SK-N-SH (cell line): ENCODE measurements around the gene MCC. TPM values are rescaled to one million over a fixed set of nuclear protein-coding genes. Genes with fewer than 3 reads are reported as not detected.

Experiments used
- CTCF ChIA-PET: fragments of 300-600, 350-600 bp; formaldehyde crosslinking; extraction: SDS; loops from one replicate; lab custom pipeline; 2021; lab: Yijun Ruan, JAX
- POLR2A ChIA-PET: fragments of 350-600 bp; sonication (Branson Sonifier 250); formaldehyde crosslinking; extraction: SDS; loops from one replicate; lab custom pipeline; 2020; ENCODE audit warnings: antibody characterized with exemption, inconsistent platforms; lab: Yijun Ruan, JAX
- DNase-seq: peaks from one replicate; pipeline ENCODE4 v3.0.0; 2012
- H2AFZ ChIP-seq: fragments of 200-600 bp; sonication (generic); 2 replicates; pipeline ENCODE4 v1.8.1; 2016; ENCODE audit warnings: antibody characterized with exemption, mild to moderate bottlenecking, low read depth
- H3F3A ChIP-seq: fragments of 200-600 bp; sonication (generic); replicated peaks from 2 replicates; pipeline ENCODE3; 2016; ENCODE audit warnings: antibody characterized with exemption, mild to moderate bottlenecking; ENCODE audit not compliant: insufficient read depth
- H3K27ac ChIP-seq, 2 experiments: fragments of 200-500 bp in 1 of 2; fragments of 200-600 bp in 1 of 2; sonication (Bioruptor generic) in 1 of 2; sonication (generic), shearing (Covaris generic) in 1 of 2; 2 replicates each; pipeline versions ENCODE4 v1.5.1 to v1.6.1; 2014 to 2016; ENCODE audit warnings: low read depth in 2 of 2, inconsistent platforms in 1 of 2, low read length in 1 of 2, mild to moderate bottlenecking in 1 of 2, mixed read lengths in 1 of 2
- H3K27me3 ChIP-seq: fragments of 200-600 bp; sonication (generic), shearing (Covaris generic); 2 replicates; pipeline ENCODE4 v1.6.1; 2016; ENCODE audit warnings: mixed run types; ENCODE audit not compliant: insufficient read depth
- H3K36me3 ChIP-seq, 2 experiments: fragments of 200-500 bp in 1 of 2; fragments of 200-600 bp in 1 of 2; sonication (Bioruptor generic) in 1 of 2; sonication (generic) in 1 of 2; replicated peaks in 1 of 2; 2 replicates each; pipeline versions ENCODE3 to v1.5.1; 2014 to 2016; ENCODE audit warnings: low read length in 1 of 2, mild to moderate bottlenecking in 1 of 2; ENCODE audit not compliant: insufficient read depth in 2 of 2, control insufficient read depth in 1 of 2
- H3K4me1 ChIP-seq, 2 experiments: fragments of 200-500 bp in 1 of 2; fragments of 200-600 bp in 1 of 2; sonication (Bioruptor generic) in 1 of 2; sonication (generic), shearing (Covaris generic) in 1 of 2; 2 replicates each; pipeline versions ENCODE4 v1.5.1 to v1.6.1; 2014 to 2016; ENCODE audit warnings: low read depth in 1 of 2, low read length in 1 of 2, mixed run types in 1 of 2; ENCODE audit not compliant: insufficient read depth in 2 of 2, control insufficient read depth in 1 of 2
- H3K4me2 ChIP-seq: fragments of 200-600 bp; sonication (generic), shearing (Covaris generic); 2 replicates; pipeline ENCODE4 v1.6.1; 2017; ENCODE audit warnings: mixed run types
- H3K4me3 ChIP-seq, 2 experiments: fragments of 200-500 bp in 1 of 2; fragments of 200-600 bp in 1 of 2; sonication (Bioruptor generic) in 1 of 2; sonication (generic), shearing (Covaris generic) in 1 of 2; 2 replicates each; pipeline versions ENCODE4 v1.5.1 to v1.8.1; 2014 to 2016; ENCODE audit warnings: low read depth in 2 of 2, inconsistent platforms in 1 of 2, low read length in 1 of 2, mild to moderate bottlenecking in 1 of 2, mixed read lengths in 1 of 2, moderate library complexity in 1 of 2
- H3K79me2 ChIP-seq: fragments of 200-600 bp; sonication (generic); 2 replicates; pipeline ENCODE4 v1.8.1; 2017; ENCODE audit warnings: mild to moderate bottlenecking; ENCODE audit not compliant: insufficient read depth
- H3K9ac ChIP-seq: fragments of 200-600 bp; sonication (generic); 2 replicates; pipeline ENCODE4 v1.6.1; 2017; ENCODE audit warnings: mixed run types
- H3K9me2 ChIP-seq: fragments of 200-600 bp; sonication (generic); 2 replicates; pipeline ENCODE4 v1.6.1; 2017; ENCODE audit warnings: mixed run types
- H3K9me3 ChIP-seq: fragments of 200-600 bp; sonication (generic); 2 replicates; pipeline ENCODE4 v1.6.1; 2017; ENCODE audit warnings: mixed run types, mild to moderate bottlenecking, moderate library complexity
- H4K20me1 ChIP-seq: fragments of 200-600 bp; sonication (generic); 2 replicates; pipeline ENCODE4 v1.6.1; 2017; ENCODE audit warnings: mild to moderate bottlenecking, mixed run types; ENCODE audit not compliant: insufficient read depth
- CHD2 ChIP-seq: fragments of 150-350 bp; IDR thresholded peaks from 2 replicates; pipeline ENCODE4 v1.6.1; 2018; ENCODE audit warnings: low read length; ENCODE audit not compliant: partially characterized antibody
- EP300 ChIP-seq, 2 experiments: IDR thresholded peaks; 2 replicates each; pipeline versions ENCODE4 v1.4.0 to v1.6.1; 2012; ENCODE audit warnings: borderline replicate concordance in 1 of 2, low read depth in 1 of 2, low read length in 1 of 2
- EZH2phosphoT487 ChIP-seq: fragments of 200-600 bp; sonication (generic); IDR thresholded peaks from 2 replicates; pipeline ENCODE4 v1.6.1; 2017; ENCODE audit warnings: low read depth, mixed run types, mild to moderate bottlenecking, antibody characterized with exemption, moderate library complexity, borderline replicate concordance
- FOSL2 ChIP-seq: IDR thresholded peaks from 2 replicates; pipeline ENCODE4 v1.4.0; 2012; ENCODE audit warnings: low read depth, mild to moderate bottlenecking, moderate library complexity, borderline replicate concordance
- FOXM1 ChIP-seq: IDR thresholded peaks from 2 replicates; pipeline ENCODE4 v1.4.0; 2012; ENCODE audit warnings: low read depth, mild to moderate bottlenecking
- IRF3 ChIP-seq: fragments of 150-350 bp; IDR thresholded peaks from 2 replicates; pipeline ENCODE4 v1.6.1; 2016; ENCODE audit warnings: mild to moderate bottlenecking, low read depth, low read length
- JUND ChIP-seq: IDR thresholded peaks from 2 replicates; pipeline ENCODE4 v1.4.0; 2012
- MEF2A ChIP-seq: IDR thresholded peaks from 2 replicates; pipeline ENCODE4 v1.4.0; 2012; ENCODE audit warnings: low read depth, borderline replicate concordance
- MXI1 ChIP-seq: IDR thresholded peaks from 2 replicates; pipeline ENCODE4 v1.6.1; 2012; ENCODE audit warnings: mild to moderate bottlenecking, low read depth, low read length, improper control_type of control experiment
- NFIC ChIP-seq: IDR thresholded peaks from 2 replicates; pipeline ENCODE4 v1.4.0; 2012; ENCODE audit warnings: borderline replicate concordance
- RCOR1 ChIP-seq: fragments of 150-350 bp; IDR thresholded peaks from 2 replicates; pipeline ENCODE4 v1.6.1; 2017; ENCODE audit warnings: antibody characterized with exemption, low read length
- REST ChIP-seq: IDR thresholded peaks from 2 replicates; pipeline ENCODE4 v1.6.1; 2012; ENCODE audit warnings: mild to moderate bottlenecking, low read depth, low read length, moderate library complexity
- SIN3A ChIP-seq: IDR thresholded peaks from 2 replicates; pipeline ENCODE4 v1.6.1; 2012; ENCODE audit warnings: low read depth, mild to moderate bottlenecking, low read length, moderate library complexity, borderline replicate concordance
- USF2 ChIP-seq: fragments of 150-350 bp; IDR thresholded peaks from 2 replicates; pipeline ENCODE4 v1.6.1; 2017; ENCODE audit warnings: antibody characterized with exemption, low read length, low read depth, borderline replicate concordance
- WGBS: methylation state at CpG from one replicate; pipeline ENCODE4 v1.1.6; 2017; ENCODE audit warnings: low lambda C conversion rate; 5-methylcytosine and 5-hydroxymethylcytosine counted together
- polyA plus RNA-seq, 3 experiments: library from polyadenylated mRNA; depleted of rRNA; stranded (reverse); fragments of >200 nt; gene quantifications; 2 replicates each; pipeline ENCODE4 v1.2.3, GENCODE V29; 2012
- TF ChIP-seq, protein P1 (sequence below): IDR thresholded peaks from 2 replicates; pipeline ENCODE4 v1.4.0; 2012; ENCODE audit warnings: low read depth, borderline replicate concordance

MCC gene
- polyA plus RNA-seq, 1 of the 3 experiments (the other 2 are of a cell fraction): 3.6 TPM

GRCh38 chr5:113031557-113031956, 456.7 kb downstream of the MCC start (continued):
- TF ChIP-seq, protein P1, sequence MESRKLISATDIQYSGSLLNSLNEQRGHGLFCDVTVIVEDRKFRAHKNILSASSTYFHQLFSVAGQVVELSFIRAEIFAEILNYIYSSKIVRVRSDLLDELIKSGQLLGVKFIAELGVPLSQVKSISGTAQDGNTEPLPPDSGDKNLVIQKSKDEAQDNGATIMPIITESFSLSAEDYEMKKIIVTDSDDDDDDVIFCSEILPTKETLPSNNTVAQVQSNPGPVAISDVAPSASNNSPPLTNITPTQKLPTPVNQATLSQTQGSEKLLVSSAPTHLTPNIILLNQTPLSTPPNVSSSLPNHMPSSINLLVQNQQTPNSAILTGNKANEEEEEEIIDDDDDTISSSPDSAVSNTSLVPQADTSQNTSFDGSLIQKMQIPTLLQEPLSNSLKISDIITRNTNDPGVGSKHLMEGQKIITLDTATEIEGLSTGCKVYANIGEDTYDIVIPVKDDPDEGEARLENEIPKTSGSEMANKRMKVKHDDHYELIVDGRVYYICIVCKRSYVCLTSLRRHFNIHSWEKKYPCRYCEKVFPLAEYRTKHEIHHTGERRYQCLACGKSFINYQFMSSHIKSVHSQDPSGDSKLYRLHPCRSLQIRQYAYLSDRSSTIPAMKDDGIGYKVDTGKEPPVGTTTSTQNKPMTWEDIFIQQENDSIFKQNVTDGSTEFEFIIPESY: no peak
- TF ChIP-seq REST: no peak
- no peak for TF ChIP-seq IRF3

DNA sequence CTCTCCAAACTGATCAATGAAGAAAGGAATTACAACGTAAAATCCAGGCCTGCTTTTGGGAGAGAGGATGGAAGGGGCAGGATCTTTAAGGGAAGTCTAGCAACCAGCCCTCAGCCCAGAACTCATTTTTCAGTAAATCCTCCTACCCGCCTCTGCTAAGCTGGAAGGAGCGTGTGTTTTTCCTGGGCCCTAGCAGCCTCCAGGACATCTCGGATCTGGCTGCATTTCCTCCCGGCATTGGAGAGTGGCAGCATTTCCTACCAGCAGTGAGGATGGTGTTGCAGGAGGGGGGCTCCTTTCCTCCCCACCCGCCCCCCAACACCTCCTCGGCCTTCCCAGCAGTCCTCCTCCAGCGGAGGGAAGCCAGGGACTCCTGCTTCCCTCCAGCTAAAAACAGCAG, 457.1 kb downstream of the MCC start:
- Histone ChIP-seq H3K79me2 (no peaks in the 10 kb centered on the region), H3K27me3 (no peaks in the 10 kb centered on the region), H3K36me3 (peaks cover 6 to 23% of the 10 kb centered on the region in 2 experiments), H3K9ac (no peak overlapping the region), H3K4me2 (no peak overlapping the region), H3K9me2 (no peaks in the 10 kb centered on the region), H3K4me1 (peaks cover 0 to 6% of the 10 kb centered on the region in 2 experiments; a peak in 2 of 4 replicates), H3K4me3 (no peak overlapping the region), H3K9me3 (no peaks in the 10 kb centered on the region), H4K20me1 (no peaks in the 10 kb centered on the region), H2AFZ (no peak overlapping the region), H3F3A (peaks cover 7% of the 10 kb centered on the region), H3K27ac (no peak overlapping the region; a peak in 1 of 4 replicates)
- ChIA-PET POLR2A (no interaction called here), CTCF (interaction anchor here (0.6 to 1.6 kb wide), 4 partner anchors 26 to 707 kb away, joined by 3 to 7 read pairs (median 3); no protein-coding TSS in a partner anchor)
- DNase-seq: no peak
- WGBS: 82% methylated on average over 8 of the region's 8 CpGs
- no peak for TF ChIP-seq EP300 (IDR thresholded peaks at IDR 0.05; ENCODE audit: borderline replicate concordance in 1 of 2, low read depth in 1 of 2, low read length in 1 of 2)
- TF ChIP-seq RCOR1: no peak
- TF ChIP-seq NFIC: no peak
- no peak for TF ChIP-seq MXI1
- TF ChIP-seq IRF3: no peak
- TF ChIP-seq MEF2A: no peak
- no peak for TF ChIP-seq FOXM1
- TF ChIP-seq EZH2phosphoT487: no peak
- TF ChIP-seq JUND: no peak
- no peak for TF ChIP-seq FOSL2
- TF ChIP-seq USF2: no peak
- TF ChIP-seq SIN3A: no peak
- TF ChIP-seq CHD2: no peak
- no peak for TF ChIP-seq REST
